Activated CD4-positive, CD25-positive, alpha-beta regulatory T cell treated with anti-CD3 and anti-CD28 coated beads, Interleukin-2, amount 50 U/mL, for 16 hours (primary cell): ENCODE data around the gene CD68.
"Not testable (repeated sequence)": the region's sequence is repeated elsewhere in the genome, so short reads cannot be mapped to it uniquely, and the experiment has no call there.

Source experiments
- DNase-seq: peaks from one replicate; pipeline ENCODE4 v3.0.0-alpha.2; 2020; ENCODE audit warnings: low read depth, low spot score

The CD68 gene

GRCh38 chr17:7613769-7614424 is 34.5 kb downstream of the CD68 start:
- no peak for DNase-seq

GRCh38 chr17:7614425-7615264 is 35.2 kb downstream of the CD68 start, which contains the start of gene FXR2:
Gene FXR2 (minus strand): TSS chr17:7614897. CDS start chr17:7614532, 365 bp downstream.
- peak; percentile 99 for DNase-seq

GRCh38 chr17:7615265-7615747 is 35.9 kb downstream of the CD68 start:
- no peak for DNase-seq

- DNase-seq, result no peak
Observed at GRCh38 chr17:7618608-7619007, 39.2 kb downstream of the CD68 start.

GRCh38 chr17:7620835-7621234 is 41.4 kb downstream of the CD68 start:
- DNase-seq, result no peak

- no peak for DNase-seq
Observed at GRCh38 chr17:7623661-7624060, 44.2 kb downstream of the CD68 start.

GRCh38 chr17:7625749-7626148 is 46.3 kb downstream of the CD68 start:
- not testable (repeated sequence) for DNase-seq

GRCh38 chr17:7626307-7626706 is 46.9 kb downstream of the CD68 start:
- DNase-seq, result no peak

- DNase-seq, result no peak
Observed at GRCh38 chr17:7626956-7627249, 47.5 kb downstream of the CD68 start.

GRCh38 chr17:7627250-7628121 is 48.0 kb downstream of the CD68 start, which contains the start of gene SAT2:
Gene SAT2 (minus strand): TSS chr17:7627821. CDS start chr17:7627635, 186 bp downstream.
- peak; percentile 69 for DNase-seq

- DNase-seq, result no peak
Observed at GRCh38 chr17:7629939-7630571, 50.6 kb downstream of the CD68 start, which contains the start of gene SHBG. Gene SHBG (plus strand): TSS chr17:7630135. CDS start chr17:7630173, 38 bp downstream.
